NB4 (cell line): ENCODE data around the gene LSM11.
"Not testable (repeated sequence)": the region's sequence is repeated elsewhere in the genome, so short reads cannot be mapped to it uniquely, and the experiment has no call there.

Source experiments
- DNase-seq: peaks from one replicate; pipeline ENCODE4 v3.0.0; 2010; ENCODE audit warnings: low read depth
- H3K4me3 ChIP-seq: one replicate; pipeline ENCODE4 v1.5.1; 2011; ENCODE audit warnings: mild to moderate bottlenecking, low read depth, low read length, moderate library complexity
- MYC ChIP-seq: IDR thresholded peaks from 2 replicates; pipeline ENCODE4 v1.6.1; 2011; ENCODE audit warnings: low read depth, low read length
- POLR2A ChIP-seq: IDR thresholded peaks from 2 replicates; pipeline ENCODE4 v1.6.1; 2011; ENCODE audit warnings: mild to moderate bottlenecking; ENCODE audit not compliant: insufficient read length; ENCODE audit errors: extremely low read depth
- TF ChIP-seq, protein P1 (sequence below): IDR thresholded peaks from one replicate; pipeline ENCODE4 v1.5.1; 2012; ENCODE audit warnings: low read depth, low read length
- TF ChIP-seq, protein P2 (sequence below): IDR thresholded peaks from 2 replicates; pipeline ENCODE4 v1.6.1; 2011; ENCODE audit warnings: low read depth, low read length

Gene LSM11

DNA sequence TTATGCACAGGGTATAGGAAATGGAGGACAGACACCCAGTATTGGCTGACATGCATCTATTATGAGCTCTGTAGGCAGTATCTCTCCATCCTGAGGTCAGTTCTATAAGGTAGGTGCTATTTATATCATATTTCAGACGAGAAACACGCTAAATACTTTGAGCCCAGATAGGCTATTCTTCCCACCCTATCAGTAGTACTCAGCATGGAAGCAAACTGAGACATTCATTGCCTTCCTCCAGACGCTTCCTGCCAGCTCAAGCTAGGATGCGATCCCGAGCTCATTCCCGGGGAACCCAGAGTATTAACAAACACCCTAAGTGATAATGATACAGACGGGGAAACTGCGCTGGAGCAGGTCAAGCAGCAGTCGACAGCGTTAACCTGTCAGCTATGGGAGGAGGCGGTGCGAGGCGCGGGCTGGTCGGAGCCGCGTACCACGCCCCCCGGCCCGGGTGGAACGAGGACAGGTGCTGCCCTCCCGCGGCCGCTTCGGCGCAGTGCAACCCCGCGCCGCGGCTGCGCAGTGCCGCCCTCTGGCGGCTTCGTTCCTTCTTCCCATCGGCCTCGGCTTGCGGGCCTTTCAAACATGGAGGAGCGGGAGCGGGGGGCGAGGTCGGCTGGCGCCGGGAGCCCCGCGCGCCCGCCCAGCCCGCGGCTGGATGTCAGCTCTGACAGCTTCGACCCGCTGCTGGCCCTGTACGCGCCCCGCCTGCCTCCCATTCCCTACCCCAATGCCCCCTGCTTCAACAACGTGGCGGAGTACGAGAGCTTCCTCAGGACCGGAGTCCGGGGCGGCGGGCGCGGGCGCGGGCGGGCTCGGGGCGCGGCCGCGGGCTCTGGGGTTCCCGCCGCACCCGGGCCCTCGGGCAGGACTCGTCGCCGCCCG is at the start of gene LSM11:
TSS of gene LSM11 (plus strand) at position 550 of the 888 bp plus-strand sequence. CDS start at position 589, 39 bp downstream.
- DNase-seq = peak; percentile 86
- H3K4me3 ChIP-seq = peak within 1 kb of the TSS; percentile 90
- TF ChIP-seq MYC = peak; percentile 54
- TF ChIP-seq, protein P1, sequence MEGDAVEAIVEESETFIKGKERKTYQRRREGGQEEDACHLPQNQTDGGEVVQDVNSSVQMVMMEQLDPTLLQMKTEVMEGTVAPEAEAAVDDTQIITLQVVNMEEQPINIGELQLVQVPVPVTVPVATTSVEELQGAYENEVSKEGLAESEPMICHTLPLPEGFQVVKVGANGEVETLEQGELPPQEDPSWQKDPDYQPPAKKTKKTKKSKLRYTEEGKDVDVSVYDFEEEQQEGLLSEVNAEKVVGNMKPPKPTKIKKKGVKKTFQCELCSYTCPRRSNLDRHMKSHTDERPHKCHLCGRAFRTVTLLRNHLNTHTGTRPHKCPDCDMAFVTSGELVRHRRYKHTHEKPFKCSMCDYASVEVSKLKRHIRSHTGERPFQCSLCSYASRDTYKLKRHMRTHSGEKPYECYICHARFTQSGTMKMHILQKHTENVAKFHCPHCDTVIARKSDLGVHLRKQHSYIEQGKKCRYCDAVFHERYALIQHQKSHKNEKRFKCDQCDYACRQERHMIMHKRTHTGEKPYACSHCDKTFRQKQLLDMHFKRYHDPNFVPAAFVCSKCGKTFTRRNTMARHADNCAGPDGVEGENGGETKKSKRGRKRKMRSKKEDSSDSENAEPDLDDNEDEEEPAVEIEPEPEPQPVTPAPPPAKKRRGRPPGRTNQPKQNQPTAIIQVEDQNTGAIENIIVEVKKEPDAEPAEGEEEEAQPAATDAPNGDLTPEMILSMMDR = peak; percentile 90
- TF ChIP-seq, protein P2, sequence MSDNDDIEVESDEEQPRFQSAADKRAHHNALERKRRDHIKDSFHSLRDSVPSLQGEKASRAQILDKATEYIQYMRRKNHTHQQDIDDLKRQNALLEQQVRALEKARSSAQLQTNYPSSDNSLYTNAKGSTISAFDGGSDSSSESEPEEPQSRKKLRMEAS = 0 out of 2 replicates have a peak, but pooled peaks have one; percentile 9
- peak; percentile 33 for TF ChIP-seq POLR2A

DNA sequence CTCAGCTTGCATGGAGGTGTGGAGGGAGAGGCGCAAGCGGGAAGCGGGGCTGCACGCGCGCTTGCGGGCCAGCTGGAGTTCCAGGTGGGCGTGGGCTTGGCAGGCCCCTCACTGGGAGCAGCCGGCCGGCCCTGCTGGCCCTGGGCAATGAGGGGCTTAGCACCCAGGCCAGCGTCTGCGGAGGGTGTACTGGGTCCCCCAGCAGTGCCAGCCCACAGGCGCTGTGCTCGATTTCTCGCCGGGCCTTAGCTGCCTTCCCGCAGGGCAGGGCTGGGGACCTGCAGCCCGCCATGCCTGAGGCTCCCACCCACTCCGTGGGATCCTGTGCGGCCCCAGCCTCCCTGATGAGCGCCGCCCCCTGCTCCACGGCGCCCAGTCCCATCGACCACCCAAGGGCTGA is 49.7 kb upstream of the LSM11 start:
- H3K4me3 ChIP-seq, DNase-seq: not testable (repeated sequence)

DNA sequence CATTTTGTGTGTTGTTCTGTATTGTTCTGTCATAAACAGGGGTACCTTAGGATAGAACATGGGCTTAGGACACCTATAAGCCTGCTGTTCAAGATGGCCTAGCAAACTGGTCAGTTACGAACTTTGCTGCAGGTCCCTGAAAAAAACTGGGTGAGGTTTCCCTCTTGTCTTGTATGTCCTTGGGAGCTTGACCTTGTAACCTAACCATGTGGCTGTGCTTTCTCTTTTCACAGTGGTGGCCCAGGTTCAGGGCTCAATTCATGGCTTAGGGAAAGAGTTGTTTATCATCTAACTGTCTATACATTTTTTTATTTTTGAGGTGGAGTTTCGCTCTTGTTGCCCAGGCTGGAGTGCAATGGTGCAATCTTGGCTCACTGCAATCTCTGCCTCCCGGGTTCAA is 47.4 kb upstream of the LSM11 start:
- DNase-seq, H3K4me3 ChIP-seq: not testable (repeated sequence)

DNA sequence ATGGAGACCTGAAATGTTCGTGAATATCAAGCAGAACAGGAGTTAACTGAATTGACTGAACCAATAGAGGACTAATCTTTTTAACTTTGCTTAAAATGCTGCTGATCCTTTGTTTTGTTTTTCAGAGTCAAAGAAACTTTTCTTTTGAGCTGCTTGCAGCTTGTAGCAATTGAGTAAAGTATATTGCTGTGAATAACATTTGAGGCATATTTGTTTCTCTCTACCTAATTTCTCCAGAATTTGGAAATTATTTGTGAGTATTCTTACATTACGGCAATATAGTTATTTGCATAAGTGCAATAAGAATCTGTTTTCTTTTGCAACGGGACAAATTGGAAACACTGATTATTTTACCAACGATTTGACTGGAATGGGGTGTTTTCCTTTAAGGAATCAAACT is 44.8 kb upstream of the LSM11 start:
- not testable (repeated sequence) for DNase-seq, H3K4me3 ChIP-seq

DNA sequence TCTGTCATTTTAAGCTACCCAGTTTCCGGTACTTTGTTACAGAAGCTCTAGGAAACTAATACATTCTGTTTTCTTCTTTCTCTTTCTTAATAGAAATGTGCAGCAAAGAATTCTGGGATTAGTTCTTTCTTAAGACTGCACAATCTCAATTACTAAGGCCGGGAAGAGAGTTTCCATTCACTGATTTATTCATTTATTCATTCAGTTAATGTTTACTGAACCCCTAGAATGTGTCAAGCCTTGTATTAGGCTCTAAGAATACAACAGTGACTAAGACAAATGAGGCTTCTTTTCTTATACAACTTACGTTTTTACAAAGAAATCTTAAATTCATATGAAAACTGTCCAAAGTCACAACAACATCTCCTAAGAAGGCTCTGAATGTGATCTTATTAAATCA is 39.8 kb upstream of the LSM11 start:
- no peak for DNase-seq
- TF ChIP-seq, protein P1 = no peak
- TF ChIP-seq POLR2A = no peak
- TF ChIP-seq, protein P2 = no peak
- no peak for TF ChIP-seq MYC
- H3K4me3 ChIP-seq = no peak overlapping the region

DNA sequence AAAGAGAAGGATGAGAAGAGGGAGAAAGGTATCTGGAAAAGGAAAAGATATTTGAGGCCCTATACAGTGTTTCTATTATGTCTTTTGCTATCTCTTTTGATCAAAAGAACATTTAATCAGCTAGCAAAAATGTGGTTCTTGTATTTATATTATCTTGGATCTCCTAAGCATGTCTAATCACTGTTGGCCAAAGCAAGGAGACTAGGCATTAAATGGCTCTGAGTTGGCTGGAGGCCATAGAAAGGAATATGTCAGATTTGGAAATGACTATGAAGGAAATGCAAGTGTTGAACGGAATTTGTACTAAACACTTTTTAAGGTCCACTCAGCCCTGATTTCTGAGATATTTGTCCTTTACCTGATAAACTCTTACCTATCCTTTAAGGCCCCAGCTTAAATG is 34.6 kb upstream of the LSM11 start:
- no peak overlapping the region for H3K4me3 ChIP-seq
- TF ChIP-seq POLR2A = no peak
- TF ChIP-seq, protein P1 = no peak
- TF ChIP-seq MYC = no peak
- TF ChIP-seq, protein P2 = no peak
- DNase-seq = no peak

DNA sequence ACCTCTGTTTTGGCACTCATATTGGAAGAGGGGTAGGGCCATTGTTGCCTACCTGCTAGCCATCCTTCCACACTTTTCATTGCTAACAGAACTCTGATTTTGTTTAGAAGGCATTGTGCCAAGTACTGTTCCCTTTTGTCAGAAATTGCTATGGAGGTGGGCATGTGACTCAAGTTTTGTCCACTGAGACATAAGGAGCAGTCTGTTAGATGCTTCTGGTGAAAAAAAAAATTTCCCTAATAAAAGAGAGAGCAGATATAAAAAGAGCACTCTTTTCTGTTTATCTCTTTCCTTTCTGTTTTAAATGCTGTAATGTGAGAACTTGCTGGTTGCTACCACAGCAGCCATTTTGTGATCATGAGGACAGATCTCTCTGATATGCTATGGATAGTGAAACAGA is 34.2 kb upstream of the LSM11 start:
- H3K4me3 ChIP-seq = no peak overlapping the region
- no peak for DNase-seq
- no peak for TF ChIP-seq MYC
- TF ChIP-seq, protein P1 = no peak
- no peak for TF ChIP-seq POLR2A
- TF ChIP-seq, protein P2 = no peak
